Lower leg skin (tissue), 3 donors: Measurements from ENCODE around the gene OLFM4.

Experiments used
- CTCF ChIP-seq, 3 donors: fragments of 450-650 bp; IDR thresholded peaks; one replicate each; pipeline ENCODE4 v1.5.1; 2016; ENCODE audit warnings: antibody characterized with exemption in 3 of 3, mild to moderate bottlenecking in 3 of 3, moderate library complexity in 2 of 3
- POLR2A ChIP-seq, 2 donors: fragments of 450-650 bp; IDR thresholded peaks; one replicate each; pipeline ENCODE4 v1.6.1; 2016 to 2017; ENCODE audit warnings: antibody characterized with exemption in 2 of 2, mild to moderate bottlenecking in 1 of 2, moderate library complexity in 1 of 2

- TF ChIP-seq POLR2A (IDR thresholded peaks at IDR 0.05) (no peak), CTCF (IDR thresholded peaks at IDR 0.05) (no peak)
Measured at GRCh38 chr13:53090461-53090860, 61.8 kb downstream of the OLFM4 start.
